VCaP (cell line): Measurements from ENCODE around the gene VWA7.

ENCODE experiments used
- H3K27ac ChIP-seq: fragments of 450-650 bp; 2 replicates; pipeline ENCODE4 v1.5.1; 2017
- CTCF ChIP-seq: fragments of 450-650 bp; conservative IDR thresholded peaks from 2 replicates; pipeline ENCODE4 v1.5.1; 2017; ENCODE audit warnings: mild to moderate bottlenecking, moderate library complexity

VWA7 gene

GRCh38 chr6:31763619-31763940 lies 13.5 kb downstream of the VWA7 start:
- TF ChIP-seq CTCF = no peak
- no peak overlapping the region for H3K27ac ChIP-seq

GRCh38 chr6:31762878-31763618 lies 14.1 kb downstream of the VWA7 start:
- TF ChIP-seq CTCF = no peak
- no peak overlapping the region for H3K27ac ChIP-seq

GRCh38 chr6:31762356-31762755 lies 14.8 kb downstream of the VWA7 start, which contains the start of gene SAPCD1:
Gene SAPCD1 (plus strand): TSS chr6:31762656. CDS start chr6:31763055, 399 bp downstream.
- H3K27ac ChIP-seq = no peak within 1 kb of the TSS
- no peak for TF ChIP-seq CTCF

- no peak; the same call in 1 of the 2 replicates for TF ChIP-seq CTCF
- no peak overlapping the region for H3K27ac ChIP-seq
Observed at GRCh38 chr6:31761343-31761742, 15.8 kb downstream of the VWA7 start.

GRCh38 chr6:31760790-31761189 lies 16.3 kb downstream of the VWA7 start:
- no peak; the same call in 1 of the 2 replicates for TF ChIP-seq CTCF

GRCh38 chr6:31758281-31758680 lies 18.8 kb downstream of the VWA7 start:
- H3K27ac ChIP-seq = no peak overlapping the region
- TF ChIP-seq CTCF = no peak

More at GRCh38 chr6:31760790-31761189, 16.3 kb downstream of the VWA7 start:
- no peak overlapping the region for H3K27ac ChIP-seq

GRCh38 chr6:31752739-31753319 lies 24.3 kb downstream of the VWA7 start:
- no peak overlapping the region for H3K27ac ChIP-seq
- no peak for TF ChIP-seq CTCF
